HEK293 (cell line): ENCODE results near the gene SLC51B.

Source experiments
- CTCF ChIA-PET: fragments of 350-600 bp; formaldehyde crosslinking; extraction: SDS; loops from one replicate; lab custom pipeline; 2021; ENCODE audit warnings: antibody characterized with exemption; lab: Yijun Ruan, JAX
- POLR2A ChIA-PET: fragments of 300-600 bp; formaldehyde crosslinking; extraction: SDS; loops from one replicate; lab custom pipeline; 2020; ENCODE audit warnings: antibody characterized with exemption, inconsistent platforms; lab: Yijun Ruan, JAX
- H3K27ac ChIP-seq: fragments of 200-500 bp; sonication (Bioruptor generic); 2 replicates; pipeline ENCODE4 v1.5.1; 2014; ENCODE audit warnings: low read depth, low read length, control low read depth, inconsistent platforms; ENCODE audit errors: extremely low read depth
- H3K36me3 ChIP-seq, 2 experiments: fragments of 200-500 bp in 1 of 2; sonication (Bioruptor generic) in 1 of 2; 1 replicate in 1 of 2; 2 replicates in 1 of 2; pipeline ENCODE4 v1.5.1; 2014 to 2017; ENCODE audit warnings: inconsistent platforms in 2 of 2, low read length in 2 of 2; ENCODE audit not compliant: control insufficient read depth in 2 of 2, insufficient read depth in 1 of 2
- H3K4me1 ChIP-seq: fragments of 200-500 bp; sonication (Bioruptor generic); 2 replicates; pipeline ENCODE4 v1.5.1; 2014; ENCODE audit warnings: mild to moderate bottlenecking, low read length, inconsistent platforms; ENCODE audit not compliant: control insufficient read depth, insufficient read depth
- H3K4me3 ChIP-seq: 2 replicates; pipeline ENCODE4 v1.5.1; 2011; ENCODE audit warnings: low read depth, mild to moderate bottlenecking, control low read depth, low read length, moderate library complexity
- H3K9me3 ChIP-seq: fragments of 200-500 bp; sonication (Bioruptor generic); 2 replicates; pipeline ENCODE4 v1.5.1; 2014; ENCODE audit warnings: low read depth, low read length, inconsistent platforms; ENCODE audit not compliant: control insufficient read depth, insufficient read depth
- GLIS1 ChIP-seq: fragments of 450-650 bp; formaldehyde crosslinking; IDR thresholded peaks from 2 replicates; pipeline ENCODE4 v1.5.1; 2016; ENCODE audit warnings: missing biosample characterization, missing genetic modification characterization
- ZBTB8A ChIP-seq: fragments of 450-650 bp; formaldehyde crosslinking; IDR thresholded peaks from 2 replicates; pipeline ENCODE4 v1.5.1; 2016; ENCODE audit warnings: missing biosample characterization, missing genetic modification characterization
- ZNF132 ChIP-seq: fragments of 450-650 bp; formaldehyde crosslinking; IDR thresholded peaks from 2 replicates; pipeline ENCODE4 v1.5.1; 2017; ENCODE audit warnings: missing biosample characterization, missing genetic modification characterization, borderline replicate concordance
- ZNF518A ChIP-seq: fragments of 450-650 bp; formaldehyde crosslinking; conservative IDR thresholded peaks from 2 replicates; pipeline ENCODE4 v1.5.1; 2016; ENCODE audit warnings: low read depth, missing biosample characterization, missing genetic modification characterization
- ZNF692 ChIP-seq: fragments of 450-650 bp; formaldehyde crosslinking; IDR thresholded peaks from 2 replicates; pipeline ENCODE4 v1.5.1; 2016; ENCODE audit warnings: missing biosample characterization, missing genetic modification characterization
- ZNF777 ChIP-seq: fragments of 450-650 bp; formaldehyde crosslinking; IDR thresholded peaks from 2 replicates; pipeline ENCODE4 v1.5.1; 2017; ENCODE audit warnings: missing biosample characterization, missing genetic modification characterization, borderline replicate concordance
- TF ChIP-seq, protein P1 (sequence below): fragments of 450-650 bp; formaldehyde crosslinking; IDR thresholded peaks from 2 replicates; pipeline ENCODE4 v1.5.1; 2016; ENCODE audit warnings: missing biosample characterization, missing genetic modification characterization, borderline replicate concordance

SLC51B gene

DNA sequence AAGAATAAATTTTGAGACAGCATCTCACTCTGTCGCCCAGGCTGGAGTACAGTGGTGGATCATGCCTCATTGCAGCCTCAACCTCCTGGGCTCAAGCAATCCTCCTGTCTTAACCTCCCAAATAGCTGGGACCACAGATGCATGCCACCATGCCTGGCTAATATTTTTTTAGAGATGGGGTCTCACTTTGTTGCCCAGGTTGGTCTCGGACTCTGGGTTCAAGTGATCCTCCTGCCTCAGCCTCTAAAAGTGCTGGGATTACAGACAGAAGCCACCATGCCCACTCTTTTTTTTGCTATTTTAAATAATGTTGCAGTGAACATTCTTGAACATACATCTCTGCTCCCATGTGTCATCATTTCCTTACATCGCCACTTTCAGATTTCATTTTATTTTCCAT lies 6.8 kb upstream of the SLC51B start (continued):
- TF ChIP-seq, protein P1, sequence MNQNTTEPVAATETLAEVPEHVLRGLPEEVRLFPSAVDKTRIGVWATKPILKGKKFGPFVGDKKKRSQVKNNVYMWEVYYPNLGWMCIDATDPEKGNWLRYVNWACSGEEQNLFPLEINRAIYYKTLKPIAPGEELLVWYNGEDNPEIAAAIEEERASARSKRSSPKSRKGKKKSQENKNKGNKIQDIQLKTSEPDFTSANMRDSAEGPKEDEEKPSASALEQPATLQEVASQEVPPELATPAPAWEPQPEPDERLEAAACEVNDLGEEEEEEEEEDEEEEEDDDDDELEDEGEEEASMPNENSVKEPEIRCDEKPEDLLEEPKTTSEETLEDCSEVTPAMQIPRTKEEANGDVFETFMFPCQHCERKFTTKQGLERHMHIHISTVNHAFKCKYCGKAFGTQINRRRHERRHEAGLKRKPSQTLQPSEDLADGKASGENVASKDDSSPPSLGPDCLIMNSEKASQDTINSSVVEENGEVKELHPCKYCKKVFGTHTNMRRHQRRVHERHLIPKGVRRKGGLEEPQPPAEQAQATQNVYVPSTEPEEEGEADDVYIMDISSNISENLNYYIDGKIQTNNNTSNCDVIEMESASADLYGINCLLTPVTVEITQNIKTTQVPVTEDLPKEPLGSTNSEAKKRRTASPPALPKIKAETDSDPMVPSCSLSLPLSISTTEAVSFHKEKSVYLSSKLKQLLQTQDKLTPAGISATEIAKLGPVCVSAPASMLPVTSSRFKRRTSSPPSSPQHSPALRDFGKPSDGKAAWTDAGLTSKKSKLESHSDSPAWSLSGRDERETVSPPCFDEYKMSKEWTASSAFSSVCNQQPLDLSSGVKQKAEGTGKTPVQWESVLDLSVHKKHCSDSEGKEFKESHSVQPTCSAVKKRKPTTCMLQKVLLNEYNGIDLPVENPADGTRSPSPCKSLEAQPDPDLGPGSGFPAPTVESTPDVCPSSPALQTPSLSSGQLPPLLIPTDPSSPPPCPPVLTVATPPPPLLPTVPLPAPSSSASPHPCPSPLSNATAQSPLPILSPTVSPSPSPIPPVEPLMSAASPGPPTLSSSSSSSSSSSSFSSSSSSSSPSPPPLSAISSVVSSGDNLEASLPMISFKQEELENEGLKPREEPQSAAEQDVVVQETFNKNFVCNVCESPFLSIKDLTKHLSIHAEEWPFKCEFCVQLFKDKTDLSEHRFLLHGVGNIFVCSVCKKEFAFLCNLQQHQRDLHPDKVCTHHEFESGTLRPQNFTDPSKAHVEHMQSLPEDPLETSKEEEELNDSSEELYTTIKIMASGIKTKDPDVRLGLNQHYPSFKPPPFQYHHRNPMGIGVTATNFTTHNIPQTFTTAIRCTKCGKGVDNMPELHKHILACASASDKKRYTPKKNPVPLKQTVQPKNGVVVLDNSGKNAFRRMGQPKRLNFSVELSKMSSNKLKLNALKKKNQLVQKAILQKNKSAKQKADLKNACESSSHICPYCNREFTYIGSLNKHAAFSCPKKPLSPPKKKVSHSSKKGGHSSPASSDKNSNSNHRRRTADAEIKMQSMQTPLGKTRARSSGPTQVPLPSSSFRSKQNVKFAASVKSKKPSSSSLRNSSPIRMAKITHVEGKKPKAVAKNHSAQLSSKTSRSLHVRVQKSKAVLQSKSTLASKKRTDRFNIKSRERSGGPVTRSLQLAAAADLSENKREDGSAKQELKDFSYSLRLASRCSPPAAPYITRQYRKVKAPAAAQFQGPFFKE: no peak
- TF ChIP-seq ZNF692 (tag by site-specific recombination): no peak
- no peak for TF ChIP-seq ZNF777 (tag by site-specific recombination)

GRCh38 chr15:65038836-65039235 lies 6.4 kb upstream of the SLC51B start:
- POLR2A ChIA-PET: no interaction called here
- CTCF ChIA-PET: interaction anchor here (1.2 to 2.0 kb wide), 3 partner anchors 16 to 229 kb away, joined by 3 to 8 read pairs (median 5); no protein-coding TSS in a partner anchor

More at GRCh38 chr15:65038836-65039235, 6.4 kb upstream of the SLC51B start:
- Histone ChIP-seq H3K36me3 (no peaks in the 10 kb centered on the region), H3K4me3 (no peak overlapping the region), H3K27ac (no peak overlapping the region), H3K4me1 (no peaks in the 10 kb centered on the region), H3K9me3 (no peaks in the 10 kb centered on the region)
- no peak for TF ChIP-seq ZNF132 (tag by site-specific recombination)
- TF ChIP-seq ZBTB8A (tag by site-specific recombination): no peak
- TF ChIP-seq ZNF518A (tag by site-specific recombination): no peak
- TF ChIP-seq GLIS1 (tag by site-specific recombination): no peak
